ENCODE data around the gene OR8K1.

Gene OR8K1

DNA sequence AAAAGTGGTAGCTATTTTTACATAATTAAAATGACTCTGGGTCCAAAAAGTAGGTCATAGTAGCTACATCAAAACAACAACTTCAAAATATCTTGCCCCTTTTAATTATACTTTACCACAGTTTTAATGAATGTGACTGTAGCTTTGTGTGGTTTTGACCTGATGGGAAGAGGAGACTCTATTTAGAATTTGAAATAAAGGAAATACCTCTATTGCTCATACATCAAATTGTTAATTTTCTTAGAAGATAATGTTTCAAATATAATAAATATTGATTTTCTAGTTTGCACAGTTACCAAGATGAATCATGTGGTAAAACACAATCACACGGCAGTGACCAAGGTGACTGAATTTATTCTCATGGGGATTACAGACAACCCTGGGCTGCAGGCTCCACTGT lies at the start of gene OR8K1:
OR8K1 (plus strand) TSS at position 301 of the 400 bp plus-strand sequence; CDS start at position 301, 0 bp downstream.
- DNase-seq: no peak

DNA sequence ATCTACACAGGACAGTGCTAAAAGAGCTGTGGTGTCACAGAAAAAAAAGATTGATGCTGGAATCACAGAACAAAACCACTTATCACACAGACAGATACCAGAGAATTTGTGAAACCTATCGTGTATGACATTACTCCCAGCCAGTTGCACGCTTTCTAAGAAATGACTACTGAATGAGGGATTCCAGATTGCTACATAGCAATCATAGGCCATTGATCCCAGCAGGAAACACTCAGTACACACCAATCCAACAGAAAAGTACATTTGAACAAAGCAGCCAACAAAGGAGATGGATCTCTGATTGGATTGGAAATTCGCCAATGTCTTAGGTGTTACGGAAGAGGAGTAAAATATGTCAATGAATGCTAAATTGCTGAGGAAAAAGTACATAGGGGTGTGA lies 48.9 kb upstream of the OR8K1 start:
- DNase-seq: no peak

DNA sequence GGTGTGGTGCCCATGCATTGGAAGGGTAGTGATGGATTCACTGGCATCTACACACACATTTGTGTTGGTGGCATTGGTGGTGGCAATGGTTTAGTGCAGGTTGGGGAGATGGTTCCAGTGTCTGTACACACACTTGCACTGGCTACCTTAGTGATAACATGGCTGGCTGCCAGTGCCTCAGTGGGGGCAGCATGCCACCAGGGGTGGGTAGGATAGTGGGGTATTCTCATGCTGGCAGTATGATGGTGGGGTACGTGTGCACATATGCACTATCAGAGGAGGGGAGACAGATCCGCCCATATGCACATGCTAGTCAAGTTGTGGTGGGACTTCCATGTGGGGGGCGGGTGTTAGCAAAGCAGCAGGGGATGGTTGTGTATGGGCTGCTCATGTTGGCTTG lies 38.0 kb upstream of the OR8K1 start:
- no peak for DNase-seq

DNA sequence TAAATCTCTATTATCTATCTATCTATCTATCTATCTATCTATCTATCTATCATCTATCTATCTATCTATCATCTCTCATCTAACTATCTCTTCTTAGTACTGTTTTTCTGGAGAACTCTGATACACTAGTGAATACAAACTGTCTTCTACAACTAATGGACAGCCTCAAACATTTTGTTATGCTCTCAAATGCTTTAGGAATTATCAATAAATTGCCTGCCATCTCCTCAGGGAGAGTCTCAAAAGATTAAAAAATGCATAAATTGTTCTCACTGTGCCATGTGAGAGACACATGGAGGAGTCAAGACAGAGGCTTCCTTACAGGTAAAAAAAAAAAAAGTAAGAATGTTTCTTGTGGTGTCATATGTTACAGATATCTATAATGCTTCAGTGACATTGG lies 31.0 kb upstream of the OR8K1 start, which contains the start of gene OR8K3:
OR8K3 (plus strand) TSS at position 301 of the 400 bp plus-strand sequence. CDS start 3,163 bp downstream, outside the sequence.
- DNase-seq: no peak

DNA sequence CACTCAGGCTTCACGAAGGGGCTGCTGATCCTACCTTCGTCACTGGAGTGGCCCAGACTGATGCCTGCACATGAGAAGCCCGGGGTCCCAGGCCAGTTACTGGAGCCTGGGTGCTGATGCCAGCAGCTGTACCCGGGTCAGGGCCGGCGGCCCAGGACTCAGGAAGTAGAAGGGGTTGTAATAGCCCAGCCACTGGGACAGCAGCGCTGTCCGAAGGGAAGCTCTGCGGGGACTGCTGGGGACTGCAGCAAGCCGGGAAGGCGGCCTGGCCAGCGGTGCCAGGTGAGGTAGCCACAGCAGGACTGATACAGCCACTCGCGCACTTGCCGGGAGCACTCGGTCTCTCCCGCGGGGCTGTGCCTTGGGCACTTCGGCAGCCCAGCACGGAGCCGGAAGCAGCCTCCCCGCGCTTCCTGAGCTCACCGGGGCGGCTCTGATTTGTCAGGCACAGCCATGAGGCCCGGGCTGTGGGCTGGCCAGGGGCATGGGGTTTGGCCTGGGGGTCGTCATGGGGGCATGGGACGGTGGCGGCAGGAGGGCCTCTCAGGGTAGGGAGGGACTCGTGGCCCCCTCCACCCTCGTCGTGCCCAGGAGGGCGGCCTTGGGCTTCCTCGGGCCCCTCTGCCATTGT lies 13.9 kb upstream of the OR8K1 start:
- no peak for DNase-seq

DNA sequence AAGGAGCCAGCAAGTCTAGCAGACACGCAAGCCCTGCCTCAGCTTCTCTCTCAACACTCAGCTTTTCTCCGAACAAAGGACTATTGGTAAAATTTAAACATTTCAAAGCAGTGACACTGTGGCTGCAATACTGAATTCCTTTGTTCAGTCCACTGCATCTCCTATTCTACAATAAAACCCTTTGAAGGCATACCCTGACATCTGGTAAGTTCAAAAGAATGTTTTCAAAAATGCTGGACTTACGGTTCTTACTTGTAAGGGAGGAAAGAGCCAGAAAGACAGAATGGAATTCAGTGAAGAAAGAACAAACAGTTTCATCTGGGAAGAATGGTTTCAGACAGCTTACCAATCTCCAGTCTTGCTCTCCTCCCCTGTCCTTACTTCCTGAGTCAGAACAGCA lies 12.7 kb upstream of the OR8K1 start:
- DNase-seq: no peak

DNA sequence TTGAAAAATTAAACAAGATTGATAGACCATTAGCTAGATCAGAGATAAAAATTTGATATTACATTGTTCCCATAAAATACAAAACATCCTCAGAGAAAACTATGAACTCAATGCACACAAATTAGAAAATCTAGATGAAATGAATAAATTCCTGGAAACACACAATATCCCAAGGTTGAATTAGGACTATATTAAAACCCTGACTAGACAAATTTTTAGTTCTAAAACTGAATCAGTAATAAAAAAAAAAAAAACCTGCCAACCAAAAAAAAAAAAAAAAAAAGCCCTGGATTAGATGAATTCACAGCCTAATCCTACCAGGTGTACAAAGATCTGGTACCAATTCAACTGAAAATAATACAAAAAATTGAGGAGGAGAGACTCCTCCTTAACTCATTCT lies 5.5 kb upstream of the OR8K1 start:
- DNase-seq: no peak

DNA sequence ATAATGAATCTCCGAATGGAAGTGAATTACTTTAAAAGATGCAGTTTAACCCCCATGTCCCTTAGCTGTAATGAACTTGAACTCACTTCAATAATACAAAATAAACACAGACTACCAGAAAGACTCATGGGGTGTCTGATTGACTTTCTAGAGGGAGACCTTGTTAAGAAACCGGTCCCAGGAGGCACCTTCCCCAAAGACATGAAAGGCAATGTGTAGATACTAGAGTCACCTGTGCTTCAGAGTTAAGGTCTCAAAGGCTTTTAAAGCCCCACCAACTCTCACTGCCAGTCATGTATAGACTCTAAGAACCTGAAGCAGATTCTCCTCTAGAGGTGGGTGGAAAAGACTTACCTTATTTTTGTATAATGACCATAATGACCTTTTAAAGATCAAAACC lies 8.2 kb downstream of the OR8K1 start, which contains the start of gene OR8J1:
OR8J1 (plus strand) TSS at position 301 of the 400 bp plus-strand sequence. CDS start 5,956 bp downstream, outside the sequence.
- no peak for DNase-seq

DNA sequence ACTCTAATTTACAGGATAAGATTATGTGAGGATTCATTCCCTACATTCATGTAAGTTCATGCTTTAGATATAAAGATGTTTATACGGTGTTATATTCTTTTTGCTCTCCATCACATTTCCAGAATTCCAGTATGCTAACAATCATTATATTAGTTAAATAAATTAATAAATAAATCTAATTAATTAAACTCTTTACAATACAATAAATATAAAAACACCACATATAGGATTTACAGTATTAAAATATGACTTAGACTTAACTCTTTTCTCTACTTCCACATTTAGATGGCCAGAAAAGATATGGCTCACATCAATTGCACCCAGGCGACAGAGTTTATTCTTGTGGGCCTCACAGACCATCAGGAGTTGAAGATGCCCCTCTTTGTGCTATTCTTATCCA lies 29.5 kb downstream of the OR8K1 start, which contains the start of gene OR8U1:
OR8U1 (plus strand) TSS at position 301 of the 400 bp plus-strand sequence; CDS start at position 301, 0 bp downstream.
- no peak for DNase-seq

DNA sequence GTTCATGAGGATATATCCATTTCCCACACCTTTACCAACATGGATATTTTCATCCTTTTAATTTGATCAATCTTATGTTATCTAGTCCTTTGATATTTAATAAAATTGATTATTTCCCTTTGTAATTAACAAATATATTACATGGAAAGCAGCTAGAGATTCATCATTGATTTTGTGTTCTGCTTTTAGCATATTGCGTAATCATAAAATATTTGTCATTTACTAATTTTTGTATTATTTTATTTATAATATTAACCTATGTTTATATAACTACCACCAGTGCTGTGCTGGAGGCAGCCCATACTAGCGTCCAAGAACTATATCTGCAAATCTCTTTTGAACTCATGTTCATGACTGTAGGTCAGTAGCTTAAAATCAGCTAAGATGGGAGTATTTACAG lies 34.3 kb downstream of the OR8K1 start:
- no peak for DNase-seq

DNA sequence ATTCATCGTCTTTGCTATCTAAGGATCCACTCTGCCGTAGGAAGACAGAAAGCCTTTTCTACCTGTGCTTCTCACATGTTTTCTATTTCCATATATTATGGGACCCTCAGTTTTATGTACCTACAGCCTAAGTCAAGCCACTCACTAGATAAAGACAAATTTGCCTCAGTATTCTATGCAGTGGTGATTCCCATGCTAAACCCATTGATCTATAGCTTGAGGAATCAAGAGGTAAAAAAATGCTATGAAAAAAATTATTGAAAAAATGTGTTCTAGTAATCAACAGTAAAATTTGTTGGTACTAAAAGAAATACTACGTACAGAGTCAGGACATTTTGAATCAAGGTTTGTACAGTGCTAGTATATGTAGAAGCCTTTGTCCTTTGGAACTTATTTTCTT lies 48.5 kb downstream of the OR8K1 start:
- DNase-seq: no peak

DNA sequence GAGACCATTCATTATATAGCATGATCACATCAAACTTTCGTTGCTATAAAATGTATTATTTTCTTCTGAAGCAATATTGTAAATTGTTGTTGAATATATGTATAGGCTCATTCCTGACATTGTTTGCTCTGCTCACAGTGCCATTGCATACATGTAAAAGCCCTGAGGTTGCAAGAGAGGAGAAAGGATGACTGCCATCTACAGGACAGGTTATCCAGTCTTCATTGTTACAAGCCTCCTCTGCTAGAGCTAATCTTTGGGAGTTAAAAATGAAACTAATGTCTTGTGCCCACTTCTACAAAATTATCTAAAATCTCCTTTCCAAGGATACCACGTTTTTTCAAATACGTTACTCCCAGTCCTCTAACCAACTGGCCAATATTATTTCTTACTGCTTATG lies 50.2 kb downstream of the OR8K1 start:
- DNase-seq: no peak

Measured in hematopoietic multipotent progenitor cell treated with erythropoietin and hydrocortisone succinate and interleukin-3 and kit ligand, for 6 days (in vitro differentiated cells).